KMS-11 (cell line): ENCODE measurements around the gene ANXA2R.
"Not testable (repeated sequence)": the region's sequence is repeated elsewhere in the genome, so short reads cannot be mapped to it uniquely, and the experiment has no call there.

Experiments used
- H2AFZ ChIP-seq: fragments of 200-600 bp; sonication (generic); 2 replicates; pipeline ENCODE4 v1.6.1; 2016; ENCODE audit warnings: antibody characterized with exemption, mixed run types, low read depth
- H3K27ac ChIP-seq: fragments of 200-600 bp; sonication (generic); 2 replicates; pipeline ENCODE4 v1.6.1; 2016; ENCODE audit warnings: mild to moderate bottlenecking, mixed run types
- H3K27me3 ChIP-seq: fragments of 200-600 bp; sonication (generic); 2 replicates; pipeline ENCODE4 v1.6.1; 2017; ENCODE audit warnings: mild to moderate bottlenecking, low read depth, mixed run types, moderate library complexity; ENCODE audit not compliant: insufficient read depth
- H3K36me3 ChIP-seq: fragments of 200-600 bp; sonication (generic); 2 replicates; pipeline ENCODE4 v1.6.1; 2017; ENCODE audit warnings: mild to moderate bottlenecking, mixed run types; ENCODE audit not compliant: insufficient read depth
- H3K4me1 ChIP-seq: fragments of 200-600 bp; sonication (generic); 2 replicates; pipeline ENCODE4 v1.6.1; 2016; ENCODE audit warnings: mild to moderate bottlenecking, low read depth, mixed run types; ENCODE audit not compliant: poor library complexity, severe bottlenecking
- H3K4me2 ChIP-seq: fragments of 200-600 bp; sonication (generic); 2 replicates; pipeline ENCODE4 v1.7.0; 2016; ENCODE audit warnings: mild to moderate bottlenecking, mixed run types
- H3K4me3 ChIP-seq: fragments of 200-600 bp; sonication (generic); IDR thresholded peaks from 2 replicates; pipeline ENCODE4 v1.6.1; 2017; ENCODE audit warnings: low read depth, low read length, mixed read lengths; ENCODE audit not compliant: insufficient read depth
- H3K79me2 ChIP-seq: fragments of 200-600 bp; sonication (generic); 2 replicates; pipeline ENCODE4 v1.6.1; 2016; ENCODE audit warnings: low read depth, mixed run types; ENCODE audit not compliant: insufficient read depth
- H3K9ac ChIP-seq: fragments of 200-600 bp; sonication (generic); 2 replicates; pipeline ENCODE4 v1.6.1; 2016; ENCODE audit warnings: mild to moderate bottlenecking, mixed run types
- H4K20me1 ChIP-seq: fragments of 200-600 bp; sonication (generic); 2 replicates; pipeline ENCODE4 v1.6.1; 2016; ENCODE audit warnings: mild to moderate bottlenecking, mixed run types; ENCODE audit not compliant: insufficient read depth
- CTCF ChIP-seq: fragments of 200-600 bp; sonication (generic); conservative IDR thresholded peaks from 2 replicates; pipeline ENCODE4 v1.6.1; 2017; ENCODE audit warnings: low read depth, mild to moderate bottlenecking, antibody characterized with exemption, low read length, moderate library complexity, mixed read lengths

Gene ANXA2R

GRCh38 chr5:43065948-43066798 is 26.1 kb upstream of the ANXA2R start:
- no peak for TF ChIP-seq CTCF
- no peaks in the 10 kb centered on the region for H3K36me3 ChIP-seq
- H3K4me2 ChIP-seq, result peak overlapping the region; percentile 40
- no peak overlapping the region for H3K4me3 ChIP-seq
- peaks cover 37% of the 10 kb centered on the region for H3K4me1 ChIP-seq
- no peaks in the 10 kb centered on the region for H3K27me3 ChIP-seq
- no peaks in the 10 kb centered on the region for H3K79me2 ChIP-seq
- H3K9ac ChIP-seq, result peak overlapping the region; percentile 92
- peak overlapping the region; percentile 82 for H3K27ac ChIP-seq
- peak overlapping the region; percentile 62 for H2AFZ ChIP-seq
- no peaks in the 10 kb centered on the region for H4K20me1 ChIP-seq

GRCh38 chr5:43065387-43065947 is 25.3 kb upstream of the ANXA2R start:
- Histone ChIP-seq H3K4me2 (peak overlapping the region; percentile 40), H3K9ac (peak overlapping the region; percentile 92), H3K27me3 (no peaks in the 10 kb centered on the region), H3K4me3 (no peak overlapping the region), H3K27ac (peak overlapping the region; percentile 82), H3K36me3 (no peaks in the 10 kb centered on the region), H2AFZ (peak overlapping the region; percentile 62), H4K20me1 (no peaks in the 10 kb centered on the region), H3K4me1 (peaks cover 37% of the 10 kb centered on the region), H3K79me2 (no peaks in the 10 kb centered on the region)
- TF ChIP-seq CTCF, result no peak

GRCh38 chr5:43063721-43064171 is 23.6 kb upstream of the ANXA2R start:
- no peak overlapping the region for H3K9ac ChIP-seq
- peaks cover 30% of the 10 kb centered on the region for H3K4me1 ChIP-seq
- H3K27ac ChIP-seq, result no peak overlapping the region
- no peaks in the 10 kb centered on the region for H4K20me1 ChIP-seq
- no peaks in the 10 kb centered on the region for H3K79me2 ChIP-seq
- no peak overlapping the region for H2AFZ ChIP-seq
- TF ChIP-seq CTCF, result no peak
- H3K27me3 ChIP-seq, result no peaks in the 10 kb centered on the region
- H3K4me3 ChIP-seq, result no peak overlapping the region
- no peak overlapping the region; the same call in 1 of the 2 replicates for H3K4me2 ChIP-seq
- H3K36me3 ChIP-seq, result no peaks in the 10 kb centered on the region

GRCh38 chr5:43061352-43062075 is 21.4 kb upstream of the ANXA2R start:
- H4K20me1 ChIP-seq, result no peaks in the 10 kb centered on the region
- no peaks in the 10 kb centered on the region for H3K79me2 ChIP-seq
- peaks cover 16% of the 10 kb centered on the region for H3K4me1 ChIP-seq
- H3K27ac ChIP-seq, result no peak overlapping the region
- no peak overlapping the region for H3K4me3 ChIP-seq
- no peaks in the 10 kb centered on the region for H3K27me3 ChIP-seq
- no peak for TF ChIP-seq CTCF
- H3K4me2 ChIP-seq, result no peak overlapping the region
- H3K36me3 ChIP-seq, result no peaks in the 10 kb centered on the region
- no peak overlapping the region for H2AFZ ChIP-seq
- no peak overlapping the region for H3K9ac ChIP-seq

- H3K4me1 ChIP-seq, result peaks cover 16% of the 10 kb centered on the region
- H2AFZ ChIP-seq, H3K79me2 ChIP-seq, H3K4me2 ChIP-seq, H4K20me1 ChIP-seq, H3K27me3 ChIP-seq, H3K36me3 ChIP-seq, H3K4me3 ChIP-seq, H3K27ac ChIP-seq, H3K9ac ChIP-seq: not testable (repeated sequence)
Measured at GRCh38 chr5:43060020-43060419, 19.9 kb upstream of the ANXA2R start.

GRCh38 chr5:43055098-43055497 is 15.0 kb upstream of the ANXA2R start:
- not testable (repeated sequence) for H3K27ac ChIP-seq, H3K79me2 ChIP-seq, H3K27me3 ChIP-seq, H3K4me3 ChIP-seq, H3K4me1 ChIP-seq, H3K4me2 ChIP-seq, H4K20me1 ChIP-seq, H3K36me3 ChIP-seq, H2AFZ ChIP-seq, H3K9ac ChIP-seq
